Panc1 (cell line): ENCODE measurements around the gene OTULIN. TPM values are rescaled to one million over a fixed set of nuclear protein-coding genes. Genes with fewer than 3 reads are reported as not detected.

Source experiments
- ATAC-seq: fragments of 200-7000 bp; cut with Tn5 transposase; 2 replicates; pipeline ENCODE4 v1.9.1; 2020; ENCODE audit warnings: mild to moderate bottlenecking, moderate library complexity
- BruUV-seq: library from RNA; stranded (reverse); fragments of 400-500 nt; replicated peaks from 2 replicates; lab custom pipeline; 2021; lab: Mats Ljungman, UMichigan
- CTCF ChIA-PET: fragments of 300-600 bp; sonication (Branson Sonifier 250); formaldehyde crosslinking; loops from one replicate; lab custom pipeline; 2022; ENCODE audit warnings: antibody characterized with exemption; lab: Charles Lee
- POLR2A ChIA-PET: fragments of 300-600 bp; sonication (Branson Sonifier 250); formaldehyde crosslinking; loops from one replicate; lab custom pipeline; 2022; ENCODE audit warnings: antibody characterized with exemption; lab: Charles Lee
- DNase-seq: peaks from one replicate; pipeline ENCODE4 v3.0.0-alpha.2; 2010; ENCODE audit warnings: low read depth, low spot score
- H3K27ac ChIP-seq: 2 replicates; pipeline ENCODE4 v1.5.1; 2011; ENCODE audit warnings: mild to moderate bottlenecking, low read length, inconsistent platforms
- H3K27me3 ChIP-seq: fragments of 200-500 bp; sonication (Bioruptor generic); 2 replicates; pipeline ENCODE4 v1.6.0; 2014; ENCODE audit warnings: low read length, inconsistent platforms; ENCODE audit not compliant: control insufficient read depth, insufficient read depth
- H3K36me3 ChIP-seq: fragments of 200-500 bp; sonication (Bioruptor generic); 2 replicates; pipeline ENCODE4 v1.5.1; 2014; ENCODE audit warnings: inconsistent platforms, mild to moderate bottlenecking, low read length, moderate library complexity; ENCODE audit not compliant: control insufficient read depth, insufficient read depth
- H3K4me1 ChIP-seq: 2 replicates; pipeline ENCODE4 v1.5.1; 2011; ENCODE audit warnings: inconsistent platforms, mild to moderate bottlenecking, low read length, moderate library complexity; ENCODE audit not compliant: control insufficient read depth, insufficient read depth
- H3K4me3 ChIP-seq, 2 experiments: 2 replicates each; pipeline ENCODE4 v1.5.1; 2011 to 2012; ENCODE audit warnings: low read depth in 2 of 2, low read length in 2 of 2, mild to moderate bottlenecking in 2 of 2, inconsistent platforms in 1 of 2, moderate library complexity in 1 of 2
- H3K9me3 ChIP-seq: fragments of 200-500 bp; sonication (Bioruptor generic); 2 replicates; pipeline ENCODE4 v1.5.1; 2014; ENCODE audit warnings: low read depth, mild to moderate bottlenecking, inconsistent platforms, low read length, moderate library complexity; ENCODE audit not compliant: control insufficient read depth, insufficient read depth
- CTCF ChIP-seq: fragments of 450-650 bp; IDR thresholded peaks from 2 replicates; pipeline ENCODE4 v1.5.1; 2017; ENCODE audit warnings: mild to moderate bottlenecking
- POLR2AphosphoS5 ChIP-seq: IDR thresholded peaks from 2 replicates; pipeline ENCODE4 v1.6.1; 2012; ENCODE audit warnings: mild to moderate bottlenecking, low read depth, low read length, moderate library complexity
- REST ChIP-seq, 2 experiments: IDR thresholded peaks; 2 replicates each; pipeline ENCODE4 v1.6.1; 2011 to 2012; ENCODE audit warnings: low read depth in 2 of 2, control low read depth in 1 of 2, low read length in 1 of 2, mild to moderate bottlenecking in 1 of 2, moderate library complexity in 1 of 2; ENCODE audit not compliant: insufficient read depth in 1 of 2
- SIN3A ChIP-seq: IDR thresholded peaks from 2 replicates; pipeline ENCODE4 v1.6.1; 2012; ENCODE audit warnings: low read depth, mild to moderate bottlenecking, low read length, moderate library complexity, borderline replicate concordance; ENCODE audit not compliant: insufficient read depth
- TCF7L2 ChIP-seq: IDR thresholded peaks from 2 replicates; pipeline ENCODE4 v1.6.1; 2011; ENCODE audit warnings: mild to moderate bottlenecking, low read depth, low read length, inconsistent platforms
- in situ Hi-C: cut with HindIII; loops from 2 replicates; pipeline ENCODE4 v1.10.0; 2016; ENCODE audit warnings: low sequenced_read_pairs, low pct_unique_long_range_greater_than_20kb
- intact Hi-C: fragments of 100-400 bp; cut with micrococcal nuclease; formaldehyde crosslinking; loops from one replicate; pipeline ENCODE4 v1.10.0; 2022; ENCODE audit not compliant: unreplicated experiment
- total RNA-seq: library from RNA; stranded (reverse); gene quantifications from one replicate; pipeline ENCODE4 v1.2.1, GENCODE V29; 2021; ENCODE audit not compliant: unreplicated experiment

The OTULIN gene
- total RNA-seq, 1 experiment from 2014 or later: 40.1 TPM

GRCh38 chr5:14660833-14661232 is 3.7 kb upstream of the OTULIN start:
- peaks cover 2% of the 10 kb centered on the region for H3K4me1 ChIP-seq
- no TSS peak for BruUV-seq
- intact Hi-C loops: no loop called here
- POLR2A ChIA-PET: no interaction called here
- ATAC-seq (no peak), DNase-seq (no peak)
- H3K27me3 ChIP-seq: no peaks in the 10 kb centered on the region
- TF ChIP-seq CTCF (no peak), TCF7L2 (no peak)
- H3K27ac ChIP-seq: no peak overlapping the region
- H3K9me3 ChIP-seq: no peaks in the 10 kb centered on the region
- no peaks in the 10 kb centered on the region for H3K36me3 ChIP-seq
- in situ Hi-C loops: no loop called here
- no peak overlapping the region for H3K4me3 ChIP-seq
- CTCF ChIA-PET: no interaction called here

GRCh38 chr5:14662721-14663260 is 1.7 kb upstream of the OTULIN start:
- CTCF ChIA-PET: no interaction called here
- no peak for ATAC-seq
- H3K27ac ChIP-seq: no peak overlapping the region
- no peak for DNase-seq
- H3K27me3 ChIP-seq: no peaks in the 10 kb centered on the region
- POLR2A ChIA-PET: no interaction called here
- H3K4me3 ChIP-seq: no peak overlapping the region
- H3K4me1 ChIP-seq: peaks cover 14% of the 10 kb centered on the region
- intact Hi-C loops (no loop called here), in situ Hi-C loops (no loop called here)
- no TSS peak for BruUV-seq
- no peak for TF ChIP-seq CTCF
- TF ChIP-seq POLR2AphosphoS5: no peak
- no peak for TF ChIP-seq SIN3A
- TF ChIP-seq TCF7L2: no peak
- TF ChIP-seq REST (IDR thresholded peaks at IDR 0.05; ENCODE audit: insufficient read depth in 1 of 2, low read depth in 2 of 2, low read length in 1 of 2): no peak
- no peaks in the 10 kb centered on the region for H3K9me3 ChIP-seq
- H3K36me3 ChIP-seq: no peaks in the 10 kb centered on the region
